Measurements from ENCODE around the gene GNMT.
"Not testable (repeated sequence)": the region's sequence is repeated elsewhere in the genome, so short reads cannot be mapped to it uniquely, and the experiment has no call there.

The GNMT gene

GRCh38 chr6:42978839-42979522 lies 18.4 kb downstream of the GNMT start, which contains the start of gene PEX6:
Gene PEX6 (minus strand): TSS chr6:42979181. CDS start chr6:42979150, 31 bp downstream.
- peak; percentile 69 for DNase-seq

GRCh38 chr6:42979523-42980177 lies 19.1 kb downstream of the GNMT start:
- no peak for DNase-seq

- DNase-seq = no peak
Observed at GRCh38 chr6:42981836-42982235, 21.3 kb downstream of the GNMT start.

DNA sequence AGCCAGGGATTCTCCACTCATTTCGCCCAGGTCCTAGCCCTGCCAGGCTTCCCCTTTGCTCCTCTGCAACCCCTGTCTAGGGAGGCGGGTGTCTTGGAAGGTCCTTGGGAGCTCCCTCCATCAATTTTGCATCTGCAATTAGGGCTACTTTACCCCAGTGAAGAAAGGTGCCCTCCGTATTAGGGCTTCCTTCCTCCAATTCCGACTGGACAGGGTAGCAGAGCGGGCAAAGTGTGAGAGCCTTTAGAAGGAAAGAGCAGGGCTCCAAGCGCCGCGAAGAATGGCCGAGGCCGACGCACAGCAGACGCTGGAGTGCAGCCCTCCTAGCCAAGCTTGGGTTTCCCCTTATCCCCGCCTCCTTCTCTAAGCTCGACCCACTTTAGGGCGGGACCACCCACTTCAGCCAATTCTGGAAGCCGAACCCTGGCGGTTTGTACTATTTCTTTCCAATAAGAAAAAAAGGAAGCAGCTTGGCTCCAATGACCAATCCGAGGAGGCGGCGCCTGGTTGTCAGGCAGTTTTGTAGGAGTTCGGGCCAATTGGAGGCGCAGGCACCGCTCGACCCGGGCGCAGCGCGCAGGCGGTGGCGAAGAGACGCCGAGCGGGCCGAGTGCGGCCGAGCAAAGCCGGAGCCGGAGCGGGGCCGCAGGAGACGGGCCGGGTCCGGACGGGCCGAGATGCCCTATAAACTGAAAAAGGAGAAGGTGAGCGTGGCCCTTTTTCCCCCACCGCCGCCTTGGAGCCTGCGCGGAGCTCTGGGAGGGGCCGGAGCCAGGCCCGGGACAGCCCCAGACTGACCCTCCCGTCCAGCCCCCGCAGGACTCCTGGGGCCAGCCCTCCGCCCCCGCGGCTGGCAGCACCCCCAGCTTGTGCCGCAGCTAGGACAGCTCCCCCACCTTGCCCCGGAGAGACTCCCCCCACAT lies 23.7 kb downstream of the GNMT start, which contains the start of gene PPP2R5D:
Gene PPP2R5D (plus strand): TSS at position 570 of the 923 bp plus-strand sequence. CDS start 108 bp downstream, at position 678.
- DNase-seq = peak; percentile 97

GRCh38 chr6:42984924-42985475 lies 24.4 kb downstream of the GNMT start:
- DNase-seq = no peak

DNA sequence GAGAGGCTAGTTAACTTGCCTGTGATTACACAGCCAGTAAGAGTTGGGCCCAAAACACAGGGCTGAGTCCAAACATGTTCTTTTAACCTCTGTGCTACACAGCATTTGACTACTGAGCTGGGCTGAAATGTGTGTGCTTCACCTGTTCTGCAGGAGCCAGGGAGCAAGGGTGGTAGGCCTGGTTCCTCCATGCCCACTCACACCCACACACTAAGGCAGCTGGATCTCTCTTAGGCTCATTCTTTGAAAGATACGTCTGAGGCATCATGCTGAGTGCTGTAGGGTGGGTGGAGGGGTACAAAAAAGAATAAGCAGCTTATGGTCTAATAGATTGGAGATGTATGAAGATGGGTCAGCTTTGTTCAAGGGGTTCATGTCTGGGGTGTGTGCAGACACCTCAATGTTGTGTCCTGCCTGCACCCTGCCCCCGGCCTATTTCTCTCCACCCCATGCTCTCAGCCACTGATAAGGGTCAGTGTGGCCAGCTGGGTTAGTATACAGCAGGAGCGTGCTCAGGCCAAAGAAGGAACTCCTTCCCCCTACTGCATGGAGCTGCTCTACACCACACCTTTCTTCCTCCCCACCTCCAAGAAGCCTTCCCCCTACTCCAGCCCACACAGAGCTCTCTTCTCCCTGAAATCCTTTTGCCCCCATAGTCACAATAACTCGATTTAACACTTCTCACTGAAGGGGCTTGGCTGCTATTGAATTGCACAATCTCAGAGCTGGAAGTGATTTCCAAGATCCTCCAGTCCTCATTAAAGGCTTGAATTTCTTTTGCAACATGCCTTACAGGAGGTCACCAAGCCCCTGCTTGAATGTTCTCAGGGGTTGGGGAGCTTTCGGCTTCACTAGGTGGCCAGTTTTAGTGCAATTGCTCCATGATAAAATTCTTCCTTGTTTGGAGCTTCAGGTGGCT lies 27.2 kb downstream of the GNMT start:
- DNase-seq = no peak

DNA sequence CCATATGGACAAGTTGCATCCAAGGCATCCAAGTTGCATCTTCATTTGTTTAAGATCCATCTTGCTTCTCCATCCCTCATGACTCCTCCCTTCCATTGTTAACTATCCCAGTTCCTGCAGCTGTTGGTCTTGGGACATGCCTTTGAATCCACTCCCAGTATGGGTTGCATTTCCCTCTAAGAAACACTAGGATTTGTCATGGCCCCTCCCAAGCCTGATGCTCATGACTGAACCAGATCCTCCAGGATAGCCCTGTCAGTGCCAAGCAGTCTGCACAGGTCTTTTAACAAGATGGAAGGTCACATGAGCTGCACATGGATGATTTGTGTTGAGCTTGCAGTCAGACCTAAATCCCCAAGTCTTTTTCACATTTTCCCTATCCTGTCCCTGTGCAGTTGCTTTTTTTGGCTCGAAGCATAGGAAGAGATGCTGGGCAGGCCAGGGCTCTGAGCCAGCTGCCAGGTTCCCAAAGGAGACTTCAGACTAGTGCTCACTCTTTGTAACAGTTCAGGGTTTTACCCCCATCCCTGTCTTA lies 28.0 kb downstream of the GNMT start:
- DNase-seq = no peak

GRCh38 chr6:42989923-42990322 lies 29.4 kb downstream of the GNMT start:
- DNase-seq = no peak

GRCh38 chr6:42993445-42993844 lies 32.9 kb downstream of the GNMT start:
- no peak for DNase-seq

- DNase-seq = no peak
Observed at GRCh38 chr6:42996513-42996912, 36.0 kb downstream of the GNMT start.

GRCh38 chr6:42998205-42998604 lies 37.7 kb downstream of the GNMT start:
- DNase-seq = not testable (repeated sequence)

- no peak for DNase-seq
Observed at GRCh38 chr6:43001843-43002242, 41.3 kb downstream of the GNMT start.

GRCh38 chr6:43005844-43006243 lies 45.3 kb downstream of the GNMT start:
- no peak for DNase-seq

DNA sequence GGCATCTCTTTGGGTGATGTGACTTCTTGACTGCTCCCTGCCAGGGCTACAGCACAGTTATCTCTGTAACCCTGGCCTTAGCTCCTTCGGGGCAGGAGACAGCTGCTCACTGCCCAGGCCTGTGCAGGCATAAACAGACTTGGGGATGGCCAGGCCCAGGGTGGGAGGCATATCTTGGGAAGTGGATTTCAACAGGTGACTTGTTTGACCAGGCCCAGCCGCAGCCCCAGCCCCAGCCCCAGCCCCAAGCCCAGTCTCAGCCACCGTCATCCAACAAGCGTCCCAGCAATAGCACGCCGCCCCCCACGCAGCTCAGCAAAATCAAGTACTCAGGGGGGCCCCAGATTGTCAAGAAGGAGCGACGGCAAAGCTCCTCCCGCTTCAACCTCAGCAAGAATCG lies 45.7 kb downstream of the GNMT start:
- DNase-seq = no peak

DNA sequence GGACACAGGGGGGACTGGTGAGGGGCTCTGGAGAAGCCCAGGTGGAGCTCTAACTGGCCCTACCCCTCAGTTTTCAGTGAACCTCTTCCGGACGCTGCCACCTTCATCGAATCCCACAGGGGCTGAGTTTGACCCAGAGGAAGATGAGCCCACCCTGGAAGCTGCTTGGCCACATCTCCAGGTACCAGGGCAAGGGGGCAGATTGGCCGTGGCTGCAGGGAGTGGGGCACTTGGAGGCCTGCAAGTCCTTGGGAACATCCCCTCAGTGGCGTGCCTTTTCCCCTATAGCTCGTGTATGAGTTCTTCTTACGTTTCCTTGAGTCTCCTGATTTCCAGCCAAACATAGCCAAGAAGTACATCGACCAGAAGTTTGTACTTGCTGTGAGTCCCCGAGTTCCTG lies 46.6 kb downstream of the GNMT start:
- no peak for DNase-seq

DNA sequence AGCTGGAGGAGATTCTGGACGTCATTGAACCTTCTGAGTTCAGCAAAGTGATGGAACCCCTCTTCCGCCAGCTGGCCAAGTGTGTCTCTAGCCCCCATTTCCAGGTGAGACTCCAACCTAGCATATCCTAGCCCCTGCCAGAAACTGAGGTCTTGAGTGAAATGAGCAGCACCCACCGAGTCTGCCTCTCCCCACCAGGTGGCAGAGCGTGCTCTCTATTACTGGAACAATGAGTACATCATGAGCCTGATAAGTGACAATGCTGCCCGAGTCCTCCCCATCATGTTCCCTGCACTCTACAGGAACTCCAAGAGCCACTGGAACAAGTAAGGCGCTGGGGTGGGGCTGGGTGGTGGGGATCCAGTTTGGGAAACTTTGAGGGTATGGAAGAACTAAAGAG lies 48.6 kb downstream of the GNMT start:
- DNase-seq = peak; percentile 27

GRCh38 chr6:43011207-43011606 lies 50.7 kb downstream of the GNMT start:
- DNase-seq = no peak

- DNase-seq = no peak
Observed at GRCh38 chr6:43012364-43012763, 51.8 kb downstream of the GNMT start.

DNA sequence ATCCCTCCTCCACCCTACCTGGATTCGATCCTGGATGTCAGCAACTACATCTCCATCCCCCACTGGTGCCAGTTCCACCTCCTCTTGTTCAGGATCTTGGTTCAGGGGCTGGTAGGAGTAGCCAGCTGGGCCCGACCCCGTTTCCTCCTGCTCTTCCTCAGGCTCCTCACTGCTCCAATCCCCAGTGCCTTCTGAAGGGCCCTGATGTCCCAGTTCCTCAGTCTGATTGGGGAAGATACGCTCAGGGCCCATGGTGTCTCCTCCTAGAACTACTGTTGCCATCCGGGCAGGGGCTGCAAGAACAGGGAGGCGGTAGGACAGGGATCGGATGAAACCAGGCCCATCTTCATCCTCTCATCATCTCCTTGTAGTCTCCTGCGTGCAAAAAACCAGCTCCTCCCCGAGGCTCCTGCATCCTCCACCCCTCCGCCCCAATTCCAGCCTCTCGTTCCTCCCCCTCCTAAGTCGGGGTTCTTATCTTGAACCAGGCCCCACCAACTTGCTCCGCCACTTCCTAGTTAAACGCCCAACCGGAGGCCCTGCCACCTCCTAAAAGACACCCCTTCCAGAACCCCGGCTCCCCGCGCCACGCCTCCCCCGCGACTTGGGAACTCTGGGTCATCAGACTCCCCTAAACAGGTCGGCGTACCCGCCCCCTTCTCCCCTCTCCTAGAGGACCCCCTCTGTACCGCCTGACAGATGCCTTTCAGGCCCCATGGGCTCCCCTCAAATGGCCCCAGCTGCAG lies 52.7 kb downstream of the GNMT start:
- peak; percentile 65 for DNase-seq

Measured in T1000 (cell line).